ENCODE results near the gene PUSL1. TPM values are rescaled to one million over a fixed set of nuclear protein-coding genes. Genes with fewer than 3 reads are reported as not detected.
A peak's percentile ranks its signal among the peaks of the same experiment; 100 is the strongest.

PUSL1 gene
- total and polyA plus RNA-seq, 2 of the 13 experiments (the other 11 are each of a cell fraction or from before 2014, with no cell fraction given), result 8.3 to 22.2 TPM

- TF ChIP-seq THAP8 (CRISPR knock-in tag; IDR thresholded peaks at IDR 0.05; ENCODE audit: borderline replicate concordance) (no peak), SNAPC5 (CRISPR knock-in tag; IDR thresholded peaks at IDR 0.05; ENCODE audit: borderline replicate concordance) (no peak), ZMYM4 (CRISPR knock-in tag; IDR thresholded peaks at IDR 0.05) (no peak), SRF (IDR thresholded peaks at IDR 0.05; ENCODE audit: low read depth, low read length) (no peak), ZNF782 (CRISPR knock-in tag; IDR thresholded peaks at IDR 0.05; ENCODE audit: borderline replicate concordance) (peak; percentile 76; the same call in 1 of the 2 replicates), ZSCAN20 (CRISPR knock-in tag; IDR thresholded peaks at IDR 0.05; ENCODE audit: borderline replicate concordance) (no peak), FOXP4 (CRISPR knock-in tag; IDR thresholded peaks at IDR 0.05) (no peak), PRDM10 (CRISPR knock-in tag; IDR thresholded peaks at IDR 0.05; ENCODE audit: low read depth) (no peak; the same call in 1 of the 2 replicates), ZNF431 (CRISPR knock-in tag; IDR thresholded peaks at IDR 0.05; ENCODE audit: borderline replicate concordance, low read depth) (no peak), GLI4 (CRISPR knock-in tag; IDR thresholded peaks at IDR 0.05; ENCODE audit: borderline replicate concordance) (no peak), NFIB (CRISPR knock-in tag; IDR thresholded peaks at IDR 0.05; ENCODE audit: borderline replicate concordance) (no peak), ZNF484 (CRISPR knock-in tag; IDR thresholded peaks at IDR 0.05; ENCODE audit: borderline replicate concordance, low read depth) (no peak), ZNF20 (CRISPR knock-in tag; IDR thresholded peaks at IDR 0.05) (no peak), MTA1 (CRISPR knock-in tag; IDR thresholded peaks at IDR 0.05; ENCODE audit: borderline replicate concordance) (peak; percentile 69; the same call in 1 of the 2 replicates), ZFP91 (CRISPR knock-in tag; IDR thresholded peaks at IDR 0.05; ENCODE audit: borderline replicate concordance) (peak; percentile 72), DMTF1 (CRISPR knock-in tag; IDR thresholded peaks at IDR 0.05) (no peak)
Measured at GRCh38 chr1:1287288-1288110, 20.9 kb upstream of the PUSL1 start (continued).

Measured in HepG2 (cell line).